GM21390 (cell line): ENCODE results near the gene TMEM184B.

Experiments used
- ATAC-seq: cut with Tn5 transposase; IDR thresholded peaks from one replicate; pipeline ENCODE4 v1.9.1; 2021; ENCODE audit not compliant: unreplicated experiment

The TMEM184B gene

GRCh38 chr22:38308791-38309498 is 36.1 kb upstream of the TMEM184B start:
- no peak for ATAC-seq

- ATAC-seq, result peak; percentile 70
Observed at GRCh38 chr22:38305471-38306448, 33.0 kb upstream of the TMEM184B start.

- no peak for ATAC-seq
Observed at GRCh38 chr22:38304526-38304925, 31.7 kb upstream of the TMEM184B start.

- no peak for ATAC-seq
Observed at GRCh38 chr22:38303974-38304373, 31.2 kb upstream of the TMEM184B start.

GRCh38 chr22:38302906-38303305 is 30.1 kb upstream of the TMEM184B start:
- no peak for ATAC-seq

GRCh38 chr22:38300946-38301345 is 28.1 kb upstream of the TMEM184B start:
- no peak for ATAC-seq

GRCh38 chr22:38300197-38300945 is 27.6 kb upstream of the TMEM184B start:
- ATAC-seq, result no peak

- no peak for ATAC-seq
Observed at GRCh38 chr22:38299770-38300102, 26.9 kb upstream of the TMEM184B start.

GRCh38 chr22:38298312-38299005 is 25.6 kb upstream of the TMEM184B start:
- ATAC-seq, result no peak

- no peak for ATAC-seq
Observed at GRCh38 chr22:38296372-38296771, 23.6 kb upstream of the TMEM184B start.

GRCh38 chr22:38295863-38296262 is 23.1 kb upstream of the TMEM184B start:
- ATAC-seq, result no peak

- ATAC-seq, result no peak
Observed at GRCh38 chr22:38295339-38295738, 22.5 kb upstream of the TMEM184B start.

- ATAC-seq, result no peak
Observed at GRCh38 chr22:38294193-38294592, 21.4 kb upstream of the TMEM184B start.

GRCh38 chr22:38292694-38293093 is 19.9 kb upstream of the TMEM184B start:
- no peak for ATAC-seq

- ATAC-seq, result no peak
Observed at GRCh38 chr22:38291201-38291777, 18.5 kb upstream of the TMEM184B start.

GRCh38 chr22:38290347-38290746 is 17.5 kb upstream of the TMEM184B start:
- ATAC-seq, result no peak

GRCh38 chr22:38289583-38290082 is 16.8 kb upstream of the TMEM184B start:
- no peak for ATAC-seq

- no peak for ATAC-seq
Observed at GRCh38 chr22:38286915-38287669, 14.3 kb upstream of the TMEM184B start.

- no peak for ATAC-seq
Observed at GRCh38 chr22:38285018-38285417, 12.2 kb upstream of the TMEM184B start.

GRCh38 chr22:38284042-38284402 is 11.2 kb upstream of the TMEM184B start:
- ATAC-seq, result no peak
